Measurements from ENCODE around the gene EMILIN3.

Gene EMILIN3

GRCh38 chr20:41408156-41408794 lies 41.7 kb upstream of the EMILIN3 start:
- no peak overlapping the region for H3K4me3 ChIP-seq (ENCODE audit: low read depth, low read length)
- no peak for TF ChIP-seq CTCF (IDR thresholded peaks at IDR 0.05; ENCODE audit: low read depth, low read length)

- H3K4me3 ChIP-seq (ENCODE audit: low read depth, low read length): no peak overlapping the region
- no peak for TF ChIP-seq CTCF (IDR thresholded peaks at IDR 0.05; ENCODE audit: low read depth, low read length)
Observed at GRCh38 chr20:41407607-41408006, 41.0 kb upstream of the EMILIN3 start.

DNA sequence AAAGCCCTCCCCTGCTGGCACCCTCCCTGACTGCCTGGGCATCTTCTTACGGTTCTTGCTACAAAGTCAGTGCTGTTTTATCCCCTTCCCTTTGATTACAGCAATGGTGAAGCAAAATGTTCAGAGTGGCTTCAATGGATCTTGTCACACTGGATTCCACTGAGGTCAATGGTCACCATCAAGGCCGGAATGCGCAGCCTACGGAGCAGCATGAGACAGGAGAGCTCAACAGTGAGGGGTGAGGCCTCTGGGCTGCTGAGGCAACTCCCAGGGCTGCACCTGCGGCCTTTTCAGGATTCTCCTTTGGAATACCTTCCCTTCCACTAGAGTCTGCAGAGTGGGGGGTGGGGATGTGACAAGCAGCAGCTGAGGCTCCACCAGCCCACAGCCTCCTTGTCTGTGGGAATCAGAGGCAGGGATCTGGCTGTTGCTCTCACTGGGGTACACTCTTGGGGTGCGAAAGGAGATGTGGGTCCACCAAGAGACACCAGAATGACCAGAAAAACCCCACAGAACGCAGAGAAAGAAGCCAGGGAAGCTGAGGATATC lies 40.4 kb upstream of the EMILIN3 start:
- no peak overlapping the region for H3K4me3 ChIP-seq (ENCODE audit: low read depth, low read length)
- TF ChIP-seq CTCF (IDR thresholded peaks at IDR 0.05; ENCODE audit: low read depth, low read length): no peak

DNA sequence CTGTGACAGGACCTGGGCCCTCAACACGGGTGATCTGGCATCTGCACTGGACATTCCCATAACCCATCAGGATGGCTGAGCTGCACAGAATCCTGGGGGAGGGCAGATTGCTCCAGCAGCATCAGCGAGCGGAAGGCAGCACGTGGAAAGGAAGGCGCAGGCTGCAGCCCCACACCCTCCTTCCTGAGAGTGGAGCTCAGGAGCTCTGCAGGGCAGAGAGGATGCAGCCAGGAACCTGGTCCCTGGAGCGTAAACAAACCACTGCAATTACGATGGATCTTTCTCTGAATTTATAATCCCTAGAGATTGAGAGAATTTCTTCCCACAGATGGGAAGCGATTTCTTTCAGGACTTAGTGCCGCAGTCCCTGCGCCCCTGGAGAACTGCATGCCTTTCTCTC lies 39.7 kb upstream of the EMILIN3 start:
- TF ChIP-seq CTCF (IDR thresholded peaks at IDR 0.05; ENCODE audit: low read depth, low read length): no peak
- H3K4me3 ChIP-seq (ENCODE audit: low read depth, low read length): no peak overlapping the region

GRCh38 chr20:41405436-41405835 lies 38.8 kb upstream of the EMILIN3 start:
- H3K4me3 ChIP-seq (ENCODE audit: low read depth, low read length): no peak overlapping the region
- TF ChIP-seq CTCF (IDR thresholded peaks at IDR 0.05; ENCODE audit: low read depth, low read length): no peak

DNA sequence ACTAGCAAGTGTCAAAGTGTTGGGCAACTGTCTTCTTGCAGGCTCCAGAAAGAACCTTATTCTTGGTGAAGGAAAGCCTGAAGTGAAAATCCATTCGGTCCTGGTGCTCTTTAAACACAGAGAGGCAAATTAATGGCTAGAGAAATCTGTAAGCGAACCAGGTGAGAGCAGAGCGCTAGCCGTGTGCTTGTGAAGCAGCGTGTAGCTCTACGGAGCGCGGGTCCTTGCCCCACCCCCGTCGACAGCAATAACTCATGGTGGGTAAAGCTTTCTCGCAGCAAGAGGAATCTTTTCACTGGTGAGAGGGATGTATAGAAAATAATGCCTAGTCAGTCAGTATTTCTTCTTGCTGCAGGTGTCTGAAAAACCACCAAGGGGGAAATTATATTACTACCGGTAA lies 37.0 kb upstream of the EMILIN3 start:
- H3K4me3 ChIP-seq (ENCODE audit: low read depth, low read length): no peak overlapping the region
- no peak for TF ChIP-seq CTCF (IDR thresholded peaks at IDR 0.05; ENCODE audit: low read depth, low read length)

DNA sequence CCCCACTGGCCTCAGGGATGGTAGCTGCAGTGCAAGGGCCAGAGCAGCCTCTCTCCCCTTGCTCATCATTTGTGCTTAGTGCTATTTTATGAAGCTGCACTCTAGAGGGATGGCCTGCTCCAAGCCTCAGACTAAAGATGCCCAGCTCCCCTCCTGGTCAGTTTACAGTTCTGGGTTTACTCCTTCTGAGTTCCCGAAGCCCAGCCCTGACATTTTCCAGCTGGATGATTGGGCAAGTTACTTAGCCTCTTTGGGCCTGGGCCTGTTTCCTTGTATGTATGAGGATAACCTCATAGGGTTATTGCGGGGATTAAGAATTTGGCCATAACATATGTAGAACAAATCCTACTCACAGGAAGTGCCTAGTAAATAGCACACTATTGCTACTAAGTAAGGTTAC lies 31.8 kb upstream of the EMILIN3 start:
- no peak overlapping the region for H3K4me3 ChIP-seq (ENCODE audit: low read depth, low read length)
- no peak for TF ChIP-seq CTCF (IDR thresholded peaks at IDR 0.05; ENCODE audit: low read depth, low read length)

Data from WI38 (cell line).